GM12892 (cell line): ENCODE results near the gene AGER.
"Not testable (repeated sequence)": the region's sequence is repeated elsewhere in the genome, so short reads cannot be mapped to it uniquely, and the experiment has no call there.

Experiments
- DNase-seq: peaks from one replicate; pipeline ENCODE4 v3.0.0; 2011; ENCODE audit not compliant: insufficient read length
- FAIRE-seq: peaks from 2 replicates; lab custom pipeline; 2011; peaks lifted over from hg19 to GRCh38; lab: Jason Lieb, UNC
- POLR2A ChIP-seq: IDR thresholded peaks from 2 replicates; pipeline ENCODE4 v1.6.1; 2011; ENCODE audit warnings: low read depth, low read length, control low read depth
- POLR2AphosphoS5 ChIP-seq: IDR thresholded peaks from 2 replicates; pipeline ENCODE4 v1.6.1; 2011; ENCODE audit warnings: low read depth, low read length, control low read depth
- TAF1 ChIP-seq: IDR thresholded peaks from 2 replicates; pipeline ENCODE4 v1.6.1; 2011; ENCODE audit warnings: low read depth, mild to moderate bottlenecking, control low read depth, low read length, borderline replicate concordance

The AGER gene

GRCh38 chr6:32149932-32150870, 33.9 kb downstream of the AGER start:
- TF ChIP-seq TAF1 (no peak), POLR2AphosphoS5 (no peak), POLR2A (no peak)
- no peak for DNase-seq
- no peak for FAIRE-seq

DNA sequence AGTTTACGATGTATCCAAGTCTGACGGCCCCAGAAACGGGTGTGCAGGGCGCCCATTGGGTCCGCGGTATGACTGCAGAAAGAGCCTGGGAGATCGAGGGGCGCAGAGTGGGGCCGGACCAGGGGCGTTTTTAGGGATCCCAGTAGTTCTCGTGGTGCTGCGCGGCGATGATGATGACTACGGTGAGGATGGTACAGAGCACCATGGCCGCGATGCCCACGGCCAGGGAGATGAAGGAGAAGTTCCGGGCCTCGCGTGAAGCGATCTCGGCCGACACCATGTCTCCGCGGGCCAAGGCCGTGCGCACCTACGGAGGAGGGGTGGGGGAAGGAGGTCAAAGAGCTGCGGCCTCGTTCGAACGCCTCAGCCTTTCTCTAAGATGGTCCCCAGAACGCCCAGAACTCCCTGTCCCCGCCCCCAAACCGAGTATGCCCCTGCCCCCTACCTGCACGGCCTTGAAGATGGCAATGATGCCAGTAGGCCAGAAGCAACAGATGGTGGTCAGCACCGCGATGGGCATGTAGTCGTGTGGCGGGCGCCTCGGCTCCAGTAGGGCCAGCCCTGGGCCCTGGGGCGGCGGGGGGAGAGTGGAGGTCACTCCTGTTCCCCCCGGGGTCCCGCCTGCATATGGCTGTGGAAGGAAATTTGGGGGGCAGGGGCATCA, 34.8 kb downstream of the AGER start:
- no peak for TF ChIP-seq TAF1
- TF ChIP-seq POLR2A: no peak
- no peak for TF ChIP-seq POLR2AphosphoS5
- DNase-seq: no peak
- no peak for FAIRE-seq

GRCh38 chr6:32148289-32149091, 35.6 kb downstream of the AGER start:
- no peak for TF ChIP-seq POLR2A
- no peak for TF ChIP-seq POLR2AphosphoS5
- TF ChIP-seq TAF1: no peak
- no peak for FAIRE-seq

DNA sequence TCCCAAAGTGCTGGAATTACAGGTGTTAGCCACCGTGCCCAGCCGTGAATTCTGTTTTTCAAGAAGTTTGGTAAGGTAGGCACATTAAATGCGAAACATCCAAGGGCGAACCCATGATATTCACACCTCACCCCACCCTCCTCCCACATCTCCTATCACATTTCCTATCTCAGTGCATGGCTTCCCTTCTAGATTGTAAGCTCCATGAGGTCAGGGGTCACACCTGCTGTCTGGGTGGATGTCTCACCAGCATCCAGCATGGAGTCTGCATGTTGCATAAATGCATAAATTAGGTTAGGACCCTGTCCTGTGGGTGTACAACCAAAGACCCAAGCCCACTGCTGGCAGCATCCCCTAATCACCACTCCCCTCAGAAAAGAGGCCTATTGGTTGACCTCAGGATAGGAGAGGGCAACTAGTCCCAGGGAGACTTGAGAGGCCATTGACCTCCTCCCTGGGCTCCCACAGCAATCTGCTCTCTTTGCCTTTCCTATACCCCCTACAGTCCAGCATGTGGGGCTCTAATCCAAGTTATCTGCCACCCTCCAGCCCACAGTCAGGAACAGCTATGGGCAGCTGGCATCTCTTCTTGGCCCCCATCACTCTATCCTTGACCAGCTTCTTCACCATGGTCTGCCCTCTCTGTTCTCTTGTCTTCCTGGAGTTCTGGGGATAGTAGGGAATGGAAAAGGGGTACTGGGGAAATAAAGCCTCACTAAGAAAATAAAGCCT, 36.5 kb downstream of the AGER start:
- FAIRE-seq (no peak), DNase-seq (no peak)

More at GRCh38 chr6:32148289-32149091, 35.6 kb downstream of the AGER start:
- DNase-seq: no peak

GRCh38 chr6:32146687-32147086, 37.4 kb downstream of the AGER start:
- no peak for TF ChIP-seq TAF1
- no peak for TF ChIP-seq POLR2A
- TF ChIP-seq POLR2AphosphoS5: no peak

More for the DNA sequence above, 36.5 kb downstream of the AGER start:
- TF ChIP-seq TAF1 (no peak), POLR2A (no peak), POLR2AphosphoS5 (no peak)

DNA sequence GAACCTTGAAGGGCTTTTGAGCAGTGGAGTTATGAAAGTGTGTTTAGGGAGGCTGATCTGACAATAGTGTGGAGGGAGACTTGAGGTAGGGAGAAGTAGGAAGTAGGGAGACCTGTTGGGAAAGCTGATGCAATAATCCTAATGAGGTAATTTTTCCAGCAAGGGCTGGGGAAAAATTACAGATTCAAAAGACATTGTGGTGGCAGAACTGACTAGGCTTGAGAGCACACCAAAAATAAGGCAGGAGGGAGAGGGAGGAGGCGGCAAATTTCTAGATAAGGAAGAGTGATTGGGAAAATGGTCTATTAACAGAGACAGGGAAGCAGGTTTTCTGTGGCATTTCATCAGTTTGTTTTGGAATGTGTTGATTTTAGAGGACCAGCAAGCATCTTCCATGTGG, 37.8 kb downstream of the AGER start:
- TF ChIP-seq POLR2A (no peak), POLR2AphosphoS5 (no peak), TAF1 (no peak)
- no peak for DNase-seq
- no peak for FAIRE-seq

More at GRCh38 chr6:32146687-32147086, 37.4 kb downstream of the AGER start:
- FAIRE-seq (no peak), DNase-seq (no peak)

GRCh38 chr6:32144238-32144637, 39.8 kb downstream of the AGER start:
- FAIRE-seq, DNase-seq: not testable (repeated sequence)

DNA sequence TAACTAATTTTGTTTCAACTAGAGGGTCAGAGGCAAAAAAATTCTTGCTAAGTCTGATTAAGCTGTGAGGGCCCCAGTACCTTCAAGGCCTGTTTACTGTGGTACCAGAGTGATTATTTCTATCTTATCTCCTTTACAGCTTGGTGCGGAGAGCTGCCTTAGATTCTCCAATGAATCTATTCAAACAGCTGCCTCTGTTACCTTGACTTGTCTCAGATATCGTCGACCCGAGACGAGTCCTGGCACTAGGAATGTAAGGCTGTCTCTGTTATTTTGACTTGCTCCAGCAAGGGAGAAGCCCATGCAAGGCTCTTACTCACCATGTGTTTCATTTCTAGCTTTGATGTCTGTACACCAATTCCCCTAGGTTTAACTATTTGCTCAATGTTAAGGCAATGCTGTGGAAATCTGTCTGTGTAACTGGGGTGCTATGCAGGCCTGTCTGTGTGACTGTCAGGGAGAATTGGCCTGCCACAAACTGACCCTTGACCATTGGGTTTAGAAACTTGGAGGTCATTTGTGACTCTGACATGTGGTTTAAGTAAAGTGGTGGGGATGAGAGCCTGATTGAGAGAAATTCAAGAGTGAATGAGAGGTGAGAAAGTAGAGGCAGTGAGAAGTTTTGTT, 43.5 kb downstream of the AGER start:
- TF ChIP-seq TAF1 (no peak), POLR2AphosphoS5 (no peak), POLR2A (no peak)
- no peak for DNase-seq
- FAIRE-seq: no peak

- TF ChIP-seq TAF1 (no peak), POLR2A (no peak), POLR2AphosphoS5 (no peak)
- FAIRE-seq: no peak
- DNase-seq: no peak
Observed at GRCh38 chr6:32139590-32139989, 44.5 kb downstream of the AGER start.

- DNase-seq (no peak), FAIRE-seq (no peak)
- TF ChIP-seq TAF1 (no peak), POLR2AphosphoS5 (no peak), POLR2A (no peak)
Observed at GRCh38 chr6:32137454-32137853, 46.6 kb downstream of the AGER start.

DNA sequence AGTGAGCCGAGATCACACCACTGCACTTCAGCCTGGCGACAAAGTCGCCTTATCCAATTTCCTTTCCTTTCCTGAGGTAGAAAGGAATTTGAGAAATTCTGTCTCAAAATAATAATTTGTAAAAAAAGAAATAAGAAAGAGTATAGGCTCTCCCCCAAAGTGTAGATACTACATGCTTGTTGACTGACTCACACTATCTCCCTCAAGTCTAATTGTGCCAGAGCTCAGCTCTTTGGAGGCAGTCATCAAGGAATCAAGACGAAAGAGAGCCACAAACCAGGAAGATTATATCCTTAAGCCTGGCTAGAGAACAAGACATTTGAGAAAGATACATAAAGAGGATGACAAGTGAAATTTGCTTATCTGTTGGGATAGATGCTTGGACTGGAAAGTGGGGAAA, 50.3 kb downstream of the AGER start:
- TF ChIP-seq POLR2AphosphoS5 (no peak), TAF1 (no peak), POLR2A (no peak)
- FAIRE-seq (no peak), DNase-seq (no peak)
